Loucy (cell line): ENCODE measurements around the gene GOLGA8B.
A peak's percentile ranks its signal among the peaks of the same experiment; 100 is the strongest.

Experiments used
- H2AFZ ChIP-seq: fragments of 200-600 bp; sonication (generic); 2 replicates; pipeline ENCODE4 v1.6.0; 2016; ENCODE audit warnings: antibody characterized with exemption, mild to moderate bottlenecking, low read length, moderate library complexity
- H3F3A ChIP-seq: fragments of 200-600 bp; 2 replicates; pipeline ENCODE4 v1.6.0; 2016; ENCODE audit warnings: antibody characterized with exemption, low read depth, mild to moderate bottlenecking
- H3K27me3 ChIP-seq: fragments of 200-600 bp; sonication (generic); 2 replicates; pipeline ENCODE4 v1.6.1; 2014; ENCODE audit warnings: low read length, mild to moderate bottlenecking; ENCODE audit not compliant: insufficient read depth, poor library complexity, severe bottlenecking
- H3K36me3 ChIP-seq: fragments of 200-600 bp; sonication (generic); 2 replicates; pipeline ENCODE4 v1.6.1; 2016; ENCODE audit warnings: low read length; ENCODE audit not compliant: insufficient read depth
- H3K4me1 ChIP-seq: fragments of 200-600 bp; sonication (generic); 2 replicates; pipeline ENCODE4 v1.5.1; 2014; ENCODE audit warnings: low read length, mild to moderate bottlenecking; ENCODE audit not compliant: insufficient read depth, poor library complexity, severe bottlenecking
- H3K4me2 ChIP-seq: fragments of 200-600 bp; sonication (generic); 2 replicates; pipeline ENCODE4 v1.6.0; 2014; ENCODE audit warnings: antibody characterized with exemption, low read length, low read depth, mild to moderate bottlenecking; ENCODE audit not compliant: poor library complexity, severe bottlenecking
- H3K4me3 ChIP-seq: fragments of 200-600 bp; sonication (generic); 2 replicates; pipeline ENCODE4 v1.5.1; 2014; ENCODE audit warnings: low read length, mild to moderate bottlenecking, mixed read lengths; ENCODE audit not compliant: poor library complexity, severe bottlenecking
- H3K79me2 ChIP-seq: fragments of 200-600 bp; sonication (generic); 2 replicates; pipeline ENCODE4 v1.6.1; 2014; ENCODE audit warnings: low read length; ENCODE audit not compliant: insufficient read depth
- H3K9ac ChIP-seq: fragments of 200-600 bp; sonication (generic); 2 replicates; pipeline ENCODE4 v1.6.0; 2014; ENCODE audit warnings: mild to moderate bottlenecking, low read depth, low read length, moderate library complexity; ENCODE audit not compliant: poor library complexity, severe bottlenecking
- H3K9me2 ChIP-seq: fragments of 200-600 bp; sonication (generic); replicated peaks from 2 replicates; pipeline ENCODE4 v1.6.1; 2016; ENCODE audit warnings: low read depth, low read length, mixed read lengths
- H3K9me3 ChIP-seq: fragments of 200-600 bp; sonication (generic); 2 replicates; pipeline ENCODE4 v1.6.1; 2014; ENCODE audit warnings: mild to moderate bottlenecking, antibody characterized with exemption, low read length, low read depth; ENCODE audit not compliant: insufficient read depth
- H4K20me1 ChIP-seq: fragments of 200-600 bp; sonication (generic); 2 replicates; pipeline ENCODE4 v1.6.0; 2014; ENCODE audit warnings: antibody characterized with exemption, low read length, mild to moderate bottlenecking; ENCODE audit not compliant: insufficient read depth, poor library complexity, severe bottlenecking
- EZH2phosphoT487 ChIP-seq: fragments of 200-600 bp; IDR thresholded peaks from 2 replicates; pipeline ENCODE4 v1.6.1; 2018; ENCODE audit warnings: antibody characterized with exemption, mild to moderate bottlenecking, moderate library complexity, borderline replicate concordance
- TF ChIP-seq, protein P1 (sequence below): fragments of 200-600 bp; sonication (generic); conservative IDR thresholded peaks from 2 replicates; pipeline ENCODE4 v1.5.1; 2014; ENCODE audit warnings: mild to moderate bottlenecking, antibody characterized with exemption, low read length

GOLGA8B gene

DNA sequence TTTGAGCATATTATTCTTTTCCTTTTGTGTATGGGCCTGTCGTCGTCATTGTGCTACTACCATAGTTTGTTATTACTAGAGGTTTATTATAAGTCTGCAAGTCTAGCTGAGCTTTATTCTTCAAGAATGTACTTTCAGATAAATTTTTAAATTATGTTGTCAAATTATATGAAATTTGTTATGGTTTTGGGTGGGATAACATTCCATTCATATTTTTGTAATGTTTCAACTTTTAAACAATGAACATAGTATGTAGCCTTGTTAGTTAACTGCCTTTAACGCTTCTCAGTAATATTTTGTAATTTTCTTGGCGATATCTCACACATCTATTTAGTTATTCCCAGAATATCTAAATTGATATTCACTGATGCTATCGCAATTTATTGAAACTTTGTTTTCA is 41.6 kb upstream of the GOLGA8B start:
- Histone ChIP-seq H3F3A (no peaks in the 10 kb centered on the region), H3K36me3 (no peaks in the 10 kb centered on the region), H3K4me3 (no peak overlapping the region), H3K79me2 (no peaks in the 10 kb centered on the region), H3K27me3 (no peaks in the 10 kb centered on the region), H3K9me3 (no peaks in the 10 kb centered on the region), H3K9me2 (no peaks in the 10 kb centered on the region), H3K9ac (no peak overlapping the region), H3K4me1 (peaks cover 16% of the 10 kb centered on the region), H3K4me2 (no peak overlapping the region), H2AFZ (no peak overlapping the region), H4K20me1 (no peaks in the 10 kb centered on the region)
- no peak for TF ChIP-seq EZH2phosphoT487
- TF ChIP-seq, protein P1, sequence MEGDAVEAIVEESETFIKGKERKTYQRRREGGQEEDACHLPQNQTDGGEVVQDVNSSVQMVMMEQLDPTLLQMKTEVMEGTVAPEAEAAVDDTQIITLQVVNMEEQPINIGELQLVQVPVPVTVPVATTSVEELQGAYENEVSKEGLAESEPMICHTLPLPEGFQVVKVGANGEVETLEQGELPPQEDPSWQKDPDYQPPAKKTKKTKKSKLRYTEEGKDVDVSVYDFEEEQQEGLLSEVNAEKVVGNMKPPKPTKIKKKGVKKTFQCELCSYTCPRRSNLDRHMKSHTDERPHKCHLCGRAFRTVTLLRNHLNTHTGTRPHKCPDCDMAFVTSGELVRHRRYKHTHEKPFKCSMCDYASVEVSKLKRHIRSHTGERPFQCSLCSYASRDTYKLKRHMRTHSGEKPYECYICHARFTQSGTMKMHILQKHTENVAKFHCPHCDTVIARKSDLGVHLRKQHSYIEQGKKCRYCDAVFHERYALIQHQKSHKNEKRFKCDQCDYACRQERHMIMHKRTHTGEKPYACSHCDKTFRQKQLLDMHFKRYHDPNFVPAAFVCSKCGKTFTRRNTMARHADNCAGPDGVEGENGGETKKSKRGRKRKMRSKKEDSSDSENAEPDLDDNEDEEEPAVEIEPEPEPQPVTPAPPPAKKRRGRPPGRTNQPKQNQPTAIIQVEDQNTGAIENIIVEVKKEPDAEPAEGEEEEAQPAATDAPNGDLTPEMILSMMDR, result no peak

DNA sequence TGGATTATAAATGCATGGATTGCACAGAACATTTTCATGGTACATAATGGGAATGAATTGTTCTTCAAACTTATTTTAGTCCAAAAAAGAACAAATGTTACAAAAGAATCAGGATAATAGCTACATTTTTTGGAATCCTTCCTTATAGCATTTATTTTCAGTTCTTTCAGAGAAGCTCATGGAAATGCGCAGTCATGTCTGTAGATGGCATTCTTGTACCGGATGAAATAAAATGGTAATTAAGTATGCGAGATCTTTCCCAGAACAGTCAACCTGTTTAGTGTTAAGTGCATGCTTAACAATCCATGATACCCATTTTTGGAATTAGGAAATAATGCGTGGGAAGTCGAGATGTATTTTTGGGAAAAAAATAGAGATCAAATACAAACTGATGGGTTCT is 38.2 kb upstream of the GOLGA8B start:
- Histone ChIP-seq H4K20me1 (no peaks in the 10 kb centered on the region), H3K9ac (no peak overlapping the region), H3K9me2 (no peaks in the 10 kb centered on the region), H3K4me1 (peaks cover 19% of the 10 kb centered on the region), H3K27me3 (no peaks in the 10 kb centered on the region), H3F3A (no peaks in the 10 kb centered on the region), H3K36me3 (no peaks in the 10 kb centered on the region), H3K79me2 (no peaks in the 10 kb centered on the region), H3K9me3 (no peaks in the 10 kb centered on the region), H2AFZ (0 out of 2 replicates have a peak overlapping the region, but pooled peaks have one; percentile 11), H3K4me2 (peak overlapping the region; percentile 43), H3K4me3 (no peak overlapping the region)
- TF ChIP-seq EZH2phosphoT487, result no peak
- TF ChIP-seq, protein P1, result peak; percentile 68

DNA sequence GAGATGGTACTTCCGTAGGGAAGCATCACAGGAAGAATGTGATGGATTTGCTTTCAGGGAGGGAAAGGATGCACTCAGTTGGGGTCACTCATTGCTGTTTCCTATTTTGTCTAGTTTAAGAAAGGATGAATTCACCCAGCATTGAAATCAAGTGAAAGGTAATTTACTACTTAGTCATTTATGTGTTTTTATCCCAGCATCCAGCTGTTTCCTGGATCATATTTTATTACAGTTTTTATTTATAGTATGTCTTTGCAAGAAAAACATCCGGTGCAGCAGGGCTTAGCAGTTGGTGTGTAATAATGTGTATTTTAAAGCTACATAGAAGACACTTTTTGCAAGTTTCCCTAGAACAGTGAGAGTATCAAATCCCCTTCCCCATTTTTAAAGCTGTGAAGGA is 37.4 kb upstream of the GOLGA8B start:
- TF ChIP-seq EZH2phosphoT487, result no peak
- TF ChIP-seq, protein P1, result no peak
- Histone ChIP-seq H3K4me3 (no peak overlapping the region), H3K4me2 (peak overlapping the region; percentile 43), H3K79me2 (no peaks in the 10 kb centered on the region), H3K27me3 (no peaks in the 10 kb centered on the region), H3F3A (no peaks in the 10 kb centered on the region), H3K36me3 (no peaks in the 10 kb centered on the region), H4K20me1 (no peaks in the 10 kb centered on the region), H3K4me1 (peaks cover 19% of the 10 kb centered on the region), H3K9me3 (no peaks in the 10 kb centered on the region), H3K9me2 (no peaks in the 10 kb centered on the region), H2AFZ (no peak overlapping the region; the same call in 1 of the 2 replicates), H3K9ac (no peak overlapping the region)
